Testis (tissue), 3 donors: Measurements from ENCODE around the gene LRRC37A2. TPM values are rescaled to one million over a fixed set of nuclear protein-coding genes. Genes with fewer than 3 reads are reported as not detected.
"Not testable (repeated sequence)": the region's sequence is repeated elsewhere in the genome, so short reads cannot be mapped to it uniquely, and the experiment has no call there.

Experiments used
- DNase-seq: peaks from one replicate; pipeline ENCODE4 v3.0.0-alpha.2; 2019
- H3K27ac ChIP-seq, 2 donors: fragments of 200-600 bp; sonication (generic); one replicate each; pipeline ENCODE4 v1.5.1; 2019
- H3K27me3 ChIP-seq: fragments of 200-600 bp; sonication (generic); one replicate; pipeline ENCODE4 v1.5.1; 2019
- H3K36me3 ChIP-seq: fragments of 200-600 bp; sonication (generic); one replicate; pipeline ENCODE4 v1.5.1; 2017; ENCODE audit warnings: low read depth; ENCODE audit errors: missing control alignments
- H3K4me1 ChIP-seq: fragments of 200-600 bp; sonication (generic); one replicate; pipeline ENCODE4 v1.5.1; 2019
- H3K4me3 ChIP-seq, 2 donors: fragments of 200-600 bp; sonication (generic); one replicate each; pipeline ENCODE4 v1.5.1; 2017 to 2019
- H3K9me3 ChIP-seq: fragments of 200-600 bp; sonication (generic); one replicate; pipeline ENCODE4 v1.5.1; 2017
- intact Hi-C: fragments of 100-400 bp; cut with DNase I; formaldehyde crosslinking; loops from one replicate; pipeline ENCODE4 v1.15.1; 2023; ENCODE audit warnings: low total_unique reads
- polyA plus RNA-seq: library from polyadenylated mRNA; stranded (reverse); fragments of 350-450 nt; fragmentation: Illumina TruSeq; extraction: RNeasy Lipid Tissue Mini Kit (QIAGEN cat#74804); gene quantifications from one replicate; pipeline ENCODE4 v1.2.3, GENCODE V29; 2014; ENCODE audit warnings: low read depth, low replicate concordance; ENCODE audit not compliant: insufficient read depth
- small RNA-seq, 2 donors: library from RNA; depleted of rRNA; stranded (forward); fragments of <200 nt; gene quantifications; one replicate each; pipeline ENCODE3, GENCODE V24; 2016
- total RNA-seq, 2 donors: library from RNA; depleted of rRNA; stranded (reverse); fragments of >200 nt; gene quantifications; one replicate each; pipeline ENCODE4 v1.2.3, GENCODE V29; 2016

The LRRC37A2 gene
- total and polyA plus RNA-seq, 3 donors from 2014 or later = 18.0 to 62.0 (median 25.0) TPM

- H3K36me3 ChIP-seq, DNase-seq, intact Hi-C loops, H3K9me3 ChIP-seq, H3K4me1 ChIP-seq, H3K27me3 ChIP-seq, H3K27ac ChIP-seq, H3K4me3 ChIP-seq: not testable (repeated sequence)
Observed at GRCh38 chr17:46603125-46603524, 90.9 kb downstream of the LRRC37A2 start.

Small RNA genes within 50 kb of the gene (small RNA-seq; reads per million reads assigned to genes)
- gene RN7SL199P = 0 reads per million in 2 donors

Other genes with a start within 250 kb of the LRRC37A2 start
- gene LRRC37A, start 217.3 kb upstream of the LRRC37A2 start, total RNA-seq = 10 to 100 TPM; 10.2 to 18.9 TPM
- gene LRRC37A, start 217.3 kb upstream of the LRRC37A2 start, polyA plus RNA-seq = 7.8 TPM
- 10 to 100 TPM in 1 of 2 donors, 1 to 10 TPM in 1; 8.8 to 17.8 TPM for gene ARL17B, start 150.7 kb upstream of the LRRC37A2 start, total RNA-seq
- 4.0 TPM for gene ARL17B, start 150.7 kb upstream of the LRRC37A2 start, polyA plus RNA-seq
- gene ARL17A, start 67.2 kb downstream of the LRRC37A2 start, total RNA-seq = 10 to 100 TPM; 13.2 to 18.0 TPM
- 2.8 TPM for gene ARL17A, start 67.2 kb downstream of the LRRC37A2 start, polyA plus RNA-seq
- 10 to 100 TPM; 31.5 to 37.4 TPM for gene NSF, start 78.2 kb downstream of the LRRC37A2 start, total RNA-seq
- gene NSF, start 78.2 kb downstream of the LRRC37A2 start, polyA plus RNA-seq = 42.9 TPM